NCI-H1436 treated with DMSO at 0.1 percent for 48 hours (cell line): ENCODE measurements around the gene DCLK1.
"Not testable (repeated sequence)": the region's sequence is repeated elsewhere in the genome, so short reads cannot be mapped to it uniquely, and the experiment has no call there.

ENCODE experiments used
- DNase-seq: peaks from one replicate; lab custom pipeline; 2025; lab: John Stamatoyannopoulos, UW

DCLK1 gene

GRCh38 chr13:35984776-35985453 lies 146.3 kb downstream of the DCLK1 start:
- peak; percentile 25 for DNase-seq

DNA sequence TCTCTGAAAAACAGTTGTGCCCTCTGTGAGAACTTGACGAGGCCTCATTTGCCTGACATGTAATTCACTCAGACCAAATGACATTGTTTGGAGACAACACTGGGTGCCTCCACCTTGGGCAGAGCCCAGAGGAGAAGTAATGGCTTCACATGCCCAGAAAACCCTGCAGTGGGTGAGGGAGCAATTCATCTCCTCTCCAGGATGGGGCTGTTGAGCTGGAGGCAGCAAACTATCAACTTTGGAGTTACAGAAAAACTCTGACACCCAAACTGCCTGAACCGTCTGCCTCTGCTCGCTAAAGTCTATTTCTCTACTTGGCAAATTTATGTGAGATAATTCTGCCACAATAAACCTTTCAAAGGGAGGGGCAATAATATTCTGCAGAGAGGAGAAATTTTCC lies 146.9 kb downstream of the DCLK1 start:
- no peak for DNase-seq

GRCh38 chr13:35983703-35984102 lies 147.5 kb downstream of the DCLK1 start:
- DNase-seq: not testable (repeated sequence)

GRCh38 chr13:35983206-35983605 lies 148.0 kb downstream of the DCLK1 start:
- DNase-seq: no peak

- DNase-seq: no peak
Measured at GRCh38 chr13:35979361-35979951, 151.7 kb downstream of the DCLK1 start.

DNA sequence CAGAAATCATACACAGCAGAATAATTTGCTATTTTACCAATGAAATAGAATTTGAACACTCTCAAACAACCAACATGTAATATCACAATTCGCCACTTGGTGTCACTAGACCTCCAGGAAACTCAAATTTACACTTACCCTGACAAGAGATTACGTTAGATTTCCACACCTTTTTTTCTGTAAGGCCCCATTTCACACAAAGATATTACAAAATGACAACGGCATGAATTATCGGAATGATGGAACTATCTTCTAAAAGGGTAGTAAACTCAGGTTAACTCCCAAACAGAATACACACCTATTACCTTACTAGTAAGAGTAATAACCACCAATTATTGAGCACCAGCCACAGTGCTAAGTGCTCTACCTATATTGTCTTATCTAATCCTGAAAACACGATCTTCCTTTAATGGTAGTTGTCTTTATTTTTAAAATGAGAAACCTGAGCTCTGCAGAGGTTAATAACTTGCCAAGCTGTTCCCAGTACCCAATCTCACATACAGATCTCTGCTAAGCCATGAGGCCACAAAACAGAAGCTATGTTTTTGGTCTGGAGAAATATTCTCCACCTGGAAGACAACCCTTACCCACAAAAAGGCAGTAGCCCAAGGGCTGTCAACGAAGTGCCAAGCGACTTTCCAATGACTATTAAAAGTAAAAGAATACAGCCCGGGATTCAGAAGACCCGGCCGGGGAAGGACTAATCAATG lies 152.4 kb downstream of the DCLK1 start:
- DNase-seq: no peak

DNA sequence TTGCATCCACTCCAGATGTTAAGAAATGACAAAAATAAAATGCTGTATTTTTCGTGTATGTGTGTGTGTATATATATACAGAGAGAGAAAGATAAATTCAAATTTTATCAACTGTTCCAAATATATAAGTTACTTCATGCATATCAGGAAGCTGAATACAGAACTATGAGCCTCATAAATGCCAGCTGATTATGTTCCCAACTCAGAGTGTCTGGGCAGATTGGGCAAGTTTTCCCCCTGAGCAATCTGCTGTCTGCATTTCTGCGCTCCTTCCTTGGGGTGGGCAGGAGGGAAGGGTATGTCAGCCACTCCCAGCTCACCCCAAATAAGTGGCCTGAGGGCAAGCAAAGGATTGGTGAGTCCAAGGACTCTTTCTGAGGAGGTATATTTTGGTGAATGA lies 154.1 kb downstream of the DCLK1 start:
- no peak for DNase-seq

DNA sequence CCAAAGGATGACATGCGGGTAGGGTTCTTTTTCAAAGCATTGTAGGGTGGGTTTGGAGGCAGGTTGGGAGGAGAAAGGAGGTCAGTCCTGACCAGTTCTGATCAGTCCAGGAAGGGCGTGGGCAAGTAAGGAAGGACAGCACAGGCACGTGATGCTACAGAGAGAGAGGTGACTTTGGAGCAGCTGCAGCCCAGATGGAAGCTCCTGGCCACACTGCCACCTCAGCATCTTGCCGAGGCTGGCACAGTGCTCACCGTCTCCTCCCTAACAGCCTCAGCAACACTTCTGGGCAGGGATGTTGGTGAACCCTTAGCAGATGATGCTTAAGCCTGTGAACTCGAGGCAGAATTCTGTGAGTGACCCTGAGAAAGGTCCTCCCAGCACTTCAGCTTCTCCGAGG lies 155.1 kb downstream of the DCLK1 start:
- no peak for DNase-seq

DNA sequence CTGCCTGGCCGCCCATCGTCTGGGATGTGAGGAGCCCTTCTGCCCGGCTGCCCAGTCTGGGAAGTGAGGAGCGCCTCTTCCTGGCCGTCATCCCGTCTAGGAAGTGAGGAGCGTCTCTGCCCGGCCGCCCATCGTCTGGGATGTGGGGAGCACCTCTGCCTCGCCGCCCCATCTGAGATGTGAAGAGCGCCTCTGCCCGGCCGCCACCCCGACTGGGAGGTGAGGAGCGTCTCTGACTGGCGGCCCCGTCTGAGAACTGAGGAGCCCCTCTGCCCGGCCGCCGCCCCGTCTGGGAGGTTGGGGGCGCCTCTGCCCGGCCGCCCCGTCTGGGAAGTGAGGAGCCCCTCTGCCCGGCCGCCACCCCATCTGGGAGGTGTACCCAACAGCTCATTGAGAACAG lies 164.2 kb downstream of the DCLK1 start:
- not testable (repeated sequence) for DNase-seq

GRCh38 chr13:35966024-35966423 lies 165.2 kb downstream of the DCLK1 start:
- no peak for DNase-seq

DNA sequence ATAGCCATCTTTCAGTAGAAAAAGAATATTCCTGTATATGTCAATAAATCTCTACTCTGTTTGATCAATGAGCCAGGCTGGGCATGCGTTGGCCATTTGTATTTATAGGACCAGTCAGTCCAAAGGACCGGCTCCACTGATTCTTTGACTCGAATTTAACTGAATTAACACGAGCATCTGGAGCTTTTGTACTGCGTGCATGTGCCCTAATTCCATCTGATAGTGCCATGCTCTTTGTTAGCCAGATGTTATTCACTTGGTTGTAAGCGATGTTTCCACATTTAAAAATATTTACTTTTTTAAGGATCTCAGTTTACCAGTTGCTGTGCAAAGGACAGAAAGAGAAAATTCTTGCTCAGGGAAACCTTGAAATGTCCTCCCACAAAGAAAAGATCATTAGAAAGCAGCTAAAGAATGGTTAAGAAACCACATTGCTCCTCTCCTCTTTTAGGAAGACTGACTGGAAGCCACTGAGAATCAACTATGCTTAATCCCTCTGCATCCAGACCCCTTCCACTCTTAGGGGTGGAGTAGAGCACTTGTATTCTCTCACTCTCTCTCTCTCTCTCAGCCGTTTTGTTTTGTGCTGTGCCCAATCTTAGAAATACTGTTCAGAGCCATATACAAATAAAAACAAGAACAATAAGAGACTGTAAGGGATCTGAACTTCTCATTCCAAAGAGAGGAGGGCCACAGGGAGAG lies 165.8 kb downstream of the DCLK1 start:
- no peak for DNase-seq

- no peak for DNase-seq
Measured at GRCh38 chr13:35964863-35965180, 166.4 kb downstream of the DCLK1 start.

DNA sequence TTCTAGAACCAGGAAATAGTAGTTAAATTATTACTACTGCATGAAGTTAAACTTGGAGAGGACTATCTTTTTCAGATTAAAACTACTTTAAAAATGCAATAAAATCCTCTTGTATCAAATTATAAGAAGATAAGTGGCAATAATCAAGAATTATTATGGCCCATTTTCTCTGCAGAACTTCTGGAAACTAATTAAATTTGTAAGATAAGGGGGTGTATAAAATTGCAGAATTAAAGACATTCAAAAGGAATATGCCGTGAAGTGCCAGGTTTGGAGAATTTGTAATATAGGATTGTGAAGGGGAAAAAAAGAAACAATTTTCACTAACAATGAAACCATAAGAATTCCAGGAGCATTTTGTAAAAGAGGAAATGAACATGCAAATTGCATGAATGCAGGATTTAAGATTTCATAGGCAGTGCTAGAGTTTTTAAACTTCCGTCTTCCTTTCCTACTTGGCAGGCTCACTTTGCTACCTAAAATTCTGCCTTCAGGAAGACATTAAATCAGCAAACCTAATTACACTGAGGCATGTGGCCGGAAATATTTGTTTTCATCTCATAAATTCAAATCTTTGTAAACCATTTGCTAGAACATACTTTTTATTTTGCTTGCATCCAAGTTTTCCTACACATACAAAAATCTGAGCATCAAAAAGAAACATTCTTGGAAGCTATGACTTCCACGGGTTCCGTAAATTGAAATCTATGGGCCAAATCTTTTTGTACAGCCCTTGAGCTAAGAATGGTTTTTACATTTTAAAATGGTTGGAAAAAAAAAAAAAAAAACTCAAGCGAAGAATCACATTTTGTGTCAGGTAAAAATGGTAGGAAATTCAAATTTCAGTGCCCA lies 166.9 kb downstream of the DCLK1 start:
- no peak for DNase-seq

DNA sequence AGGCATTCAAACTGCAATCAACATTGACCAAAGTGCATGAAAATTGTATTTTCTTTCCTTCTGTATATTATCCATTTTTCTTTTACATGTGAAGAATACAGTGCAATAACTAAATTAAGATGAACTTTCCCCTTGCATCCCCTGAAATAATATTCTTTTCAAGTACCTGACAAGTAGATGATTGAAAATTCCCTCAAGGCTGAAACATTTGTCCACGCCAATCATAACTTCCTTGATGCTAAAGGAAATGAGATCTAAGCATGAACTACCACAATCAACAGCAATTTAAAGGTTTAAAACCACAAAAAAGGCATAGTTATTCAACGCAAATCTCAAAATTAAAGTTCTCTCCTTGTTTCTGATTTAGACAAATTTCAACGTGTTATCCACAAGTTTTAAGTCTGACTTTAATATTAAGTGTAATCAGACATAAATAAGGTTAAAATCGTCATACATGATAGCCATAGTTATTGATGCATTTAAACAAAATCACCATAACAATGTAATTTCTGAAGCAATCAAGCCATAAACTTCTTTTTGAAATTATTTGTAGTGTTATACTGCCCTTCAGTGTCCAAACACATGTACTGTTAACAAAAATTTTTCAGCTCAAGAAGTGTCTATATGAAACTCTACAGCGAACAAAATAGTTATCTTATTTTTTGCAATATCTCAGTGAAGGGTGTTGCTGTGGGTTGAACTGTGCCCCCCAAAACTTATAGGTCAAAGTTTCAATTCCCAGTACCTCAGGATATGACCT lies 169.5 kb downstream of the DCLK1 start:
- no peak for DNase-seq

GRCh38 chr13:35961002-35961401 lies 170.2 kb downstream of the DCLK1 start:
- DNase-seq: no peak

- no peak for DNase-seq
Measured at GRCh38 chr13:35957996-35958395, 173.2 kb downstream of the DCLK1 start.

GRCh38 chr13:35957241-35957731 lies 173.9 kb downstream of the DCLK1 start:
- DNase-seq: no peak

- no peak for DNase-seq
Measured at GRCh38 chr13:35956074-35956473, 175.1 kb downstream of the DCLK1 start.

DNA sequence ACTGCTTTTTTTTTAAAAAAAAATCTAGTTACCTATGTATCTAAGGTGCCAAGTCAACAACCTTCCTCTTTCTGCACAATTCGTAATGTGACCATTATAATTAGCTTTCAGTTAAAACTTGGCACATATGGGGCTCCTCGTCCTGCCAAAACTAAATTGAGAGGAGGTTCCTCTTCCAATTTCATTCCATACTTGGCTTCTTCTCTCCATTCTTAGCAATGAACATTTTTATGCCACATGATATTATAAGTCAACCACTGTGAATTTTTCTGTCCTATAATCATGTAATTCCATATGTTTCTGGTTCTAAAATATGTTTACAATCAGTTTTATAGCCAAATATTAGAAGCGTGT lies 177.0 kb downstream of the DCLK1 start:
- no peak for DNase-seq

- DNase-seq: peak; percentile 2
Measured at GRCh38 chr13:35953537-35954206, 177.5 kb downstream of the DCLK1 start.

- DNase-seq: no peak
Measured at GRCh38 chr13:35947315-35947714, 183.9 kb downstream of the DCLK1 start.
